K562 (cell line): ENCODE data around the gene LRRC38. TPM values are rescaled to one million over a fixed set of nuclear protein-coding genes. Genes with fewer than 3 reads are reported as not detected.

Experiments used
- BDP1 ChIP-seq: IDR thresholded peaks from 3 replicates; pipeline ENCODE4 v1.6.1; 2011; ENCODE audit not compliant: insufficient read length, insufficient read depth
- BHLHE40 ChIP-seq: IDR thresholded peaks from 2 replicates; pipeline ENCODE4 v1.6.1; 2011; ENCODE audit warnings: low read length, improper control_type of control experiment
- CBFA2T2 ChIP-seq: fragments of 450-650 bp; conservative IDR thresholded peaks from 2 replicates; pipeline ENCODE4 v1.6.1; 2017; ENCODE audit warnings: mild to moderate bottlenecking
- CBX8 ChIP-seq: fragments of 200-600 bp; sonication (generic); IDR thresholded peaks from 2 replicates; pipeline ENCODE4 v1.6.1; 2012; ENCODE audit warnings: borderline replicate concordance, mixed run types, low read depth, mild to moderate bottlenecking, moderate library complexity, mixed read lengths, low read length, control low read depth, inconsistent platforms; ENCODE audit not compliant: poor library complexity, severe bottlenecking; ENCODE audit errors: extremely low read depth
- CCNT2 ChIP-seq: IDR thresholded peaks from 2 replicates; pipeline ENCODE4 v1.6.1; 2011; ENCODE audit warnings: borderline replicate concordance, low read depth, mild to moderate bottlenecking, moderate library complexity, mixed read lengths, low read length; ENCODE audit not compliant: insufficient read length; ENCODE audit errors: extremely low read depth
- GATAD2A ChIP-seq: fragments of 450-650 bp; IDR thresholded peaks from 2 replicates; pipeline ENCODE4 v1.6.1; 2017
- GTF2A2 ChIP-seq: IDR thresholded peaks from 2 replicates; pipeline ENCODE4 v1.6.1; 2016; ENCODE audit warnings: mild to moderate bottlenecking, missing genetic modification characterization, missing compliant biosample characterization
- MCM3 ChIP-seq: fragments of 450-650 bp; IDR thresholded peaks from 2 replicates; pipeline ENCODE4 v1.6.1; 2016
- NELFE ChIP-seq: IDR thresholded peaks from 2 replicates; pipeline ENCODE4 v1.6.1; 2011; ENCODE audit warnings: mild to moderate bottlenecking; ENCODE audit not compliant: insufficient read depth, insufficient read length
- POLR2A ChIP-seq: fragments of 450-650 bp; conservative IDR thresholded peaks from 2 replicates; pipeline ENCODE4 v1.6.1; 2016
- RAD21 ChIP-seq, 2 experiments: fragments of 250-450 bp in 1 of 2; fragments of 450-650 bp in 1 of 2; sonication (Bioruptor Pico) in 1 of 2; formaldehyde crosslinking in 1 of 2; IDR thresholded peaks in 1 of 2; conservative IDR thresholded peaks in 1 of 2; 2 replicates each; pipeline versions ENCODE4 v1.4.0 to v1.8.0; 2020 to 2022; ENCODE audit warnings: mild to moderate bottlenecking in 2 of 2, moderate library complexity in 1 of 2
- RBM39 ChIP-seq: fragments of 200-400 bp; formaldehyde crosslinking; optimal IDR thresholded peaks from 2 replicates; pipeline ENCODE3; 2018; ENCODE audit warnings: low read depth, low read length
- SOX6 ChIP-seq: fragments of 450-650 bp; IDR thresholded peaks from 2 replicates; pipeline ENCODE4 v1.6.1; 2014; ENCODE audit warnings: mild to moderate bottlenecking
- ZFX ChIP-seq: sonication (generic); formaldehyde crosslinking; IDR thresholded peaks from 2 replicates; pipeline ENCODE4 v1.8.0; 2022; ENCODE audit warnings: mild to moderate bottlenecking, missing genetic modification reagents, moderate library complexity
- ZKSCAN3 ChIP-seq: fragments of 250-450 bp; sonication (Bioruptor Pico); IDR thresholded peaks from 2 replicates; pipeline ENCODE4 v1.4.0; 2020
- ZKSCAN8 ChIP-seq: fragments of 200-800 bp; sonication (Bioruptor generic); IDR thresholded peaks from 2 replicates; pipeline ENCODE4 v1.6.1; 2016; ENCODE audit warnings: missing genetic modification characterization, missing compliant biosample characterization
- ZNF212 ChIP-seq: fragments of 450-650 bp; formaldehyde crosslinking; IDR thresholded peaks from 2 replicates; pipeline ENCODE4 v1.4.0; 2020; ENCODE audit warnings: mild to moderate bottlenecking
- ZNF274 ChIP-seq: IDR thresholded peaks from 2 replicates; pipeline ENCODE4 v1.6.1; 2011; ENCODE audit warnings: low read depth, mild to moderate bottlenecking, low read length, moderate library complexity, borderline replicate concordance
- ZNF436 ChIP-seq: fragments of 250-450, 450-650 bp; sonication (Bioruptor Pico); formaldehyde crosslinking; IDR thresholded peaks from 2 replicates; pipeline ENCODE4 v1.7.0; 2020; ENCODE audit warnings: mild to moderate bottlenecking
- polyA plus RNA-seq, 8 experiments: library from polyadenylated mRNA; depleted of rRNA in 4 of 8; stranded (reverse) in 5 of 8; unstranded in 3 of 8; fragments of >200 nt; fragmentation: Nextera tagmentation in 2 of 8; fragmentation: Illumina TruSeq in 1 of 8; extraction: Ambion mirVana in 2 of 8; extraction: Trizol in 1 of 8; gene quantifications; 2 replicates each; pipeline versions ENCODE4 v1.2.1 to v1.2.3, GENCODE V29; 2011 to 2014; ENCODE audit warnings: inconsistent platforms in 1 of 8, missing spikeins in 1 of 8
- total RNA-seq, 7 experiments: library from RNA; depleted of rRNA in 6 of 7; stranded (reverse); fragments of >200 nt in 6 of 7; fragmentation: Illumina TruSeq in 2 of 7; extraction: Trizol in 2 of 7; gene quantifications; 2 replicates each; pipeline versions ENCODE4 v1.2.1 to v1.2.3, GENCODE V29; 2011 to 2021; ENCODE audit warnings: low replicate concordance in 1 of 7
- TF ChIP-seq, protein P1 (sequence below), 2 experiments: fragments of 200-800 bp in 1 of 2; sonication (Bioruptor generic) in 1 of 2; sonication (generic) in 1 of 2; formaldehyde crosslinking in 1 of 2; IDR thresholded peaks in 1 of 2; conservative IDR thresholded peaks in 1 of 2; 2 replicates each; pipeline versions ENCODE4 v1.5.0 to v1.6.1; 2016 to 2020; ENCODE audit warnings: missing compliant biosample characterization in 1 of 2, missing genetic modification characterization in 1 of 2, missing genetic modification reagents in 1 of 2
- TF ChIP-seq, protein P2 (sequence below): fragments of 450-650 bp; IDR thresholded peaks from 2 replicates; pipeline ENCODE4 v1.6.1; 2018; ENCODE audit not compliant: partially characterized antibody
- TF ChIP-seq, protein P3 (sequence below): fragments of 250-450 bp; sonication (Bioruptor Pico); IDR thresholded peaks from 2 replicates; pipeline ENCODE4 v1.5.0; 2020; ENCODE audit warnings: mild to moderate bottlenecking

LRRC38 gene
- total and polyA plus RNA-seq, 9 of the 15 experiments (the other 6 are each of a cell fraction or from before 2014, with no cell fraction given) = not detected

DNA sequence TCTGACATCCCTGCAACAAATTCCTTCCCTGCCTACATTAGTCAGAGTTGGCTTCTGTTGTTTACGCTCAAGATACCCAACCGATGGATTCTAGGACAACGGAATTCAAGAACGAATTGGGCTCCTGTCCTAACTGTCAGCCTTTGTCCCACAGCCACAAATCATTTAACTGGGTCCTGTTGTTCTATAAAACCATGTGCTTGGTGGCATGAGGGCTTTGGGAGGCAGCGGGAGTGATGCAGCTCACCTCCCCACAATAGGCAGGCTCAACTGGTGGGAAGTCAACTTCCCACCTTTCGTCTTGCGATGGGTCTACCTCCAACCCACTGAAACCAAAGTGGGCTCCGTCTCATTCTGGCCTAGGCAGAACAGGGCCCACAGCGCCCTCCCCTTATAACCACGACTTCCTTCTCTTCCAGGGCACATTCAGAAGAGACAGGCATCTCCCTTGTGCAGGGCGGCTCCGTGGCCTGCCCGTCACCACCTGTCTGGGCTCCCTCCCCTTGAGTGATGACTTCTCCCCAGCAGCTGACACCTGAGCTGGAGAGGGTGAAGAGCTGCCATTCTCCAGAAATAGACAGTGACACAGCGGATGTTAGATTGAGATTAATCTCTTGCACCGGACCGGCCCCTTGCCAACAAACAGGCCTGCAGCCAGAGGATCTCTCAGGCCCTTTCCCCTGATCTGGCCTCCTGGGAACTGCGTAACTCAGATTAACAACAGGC lies 26.5 kb downstream of the LRRC38 start (continued):
- TF ChIP-seq, protein P1, sequence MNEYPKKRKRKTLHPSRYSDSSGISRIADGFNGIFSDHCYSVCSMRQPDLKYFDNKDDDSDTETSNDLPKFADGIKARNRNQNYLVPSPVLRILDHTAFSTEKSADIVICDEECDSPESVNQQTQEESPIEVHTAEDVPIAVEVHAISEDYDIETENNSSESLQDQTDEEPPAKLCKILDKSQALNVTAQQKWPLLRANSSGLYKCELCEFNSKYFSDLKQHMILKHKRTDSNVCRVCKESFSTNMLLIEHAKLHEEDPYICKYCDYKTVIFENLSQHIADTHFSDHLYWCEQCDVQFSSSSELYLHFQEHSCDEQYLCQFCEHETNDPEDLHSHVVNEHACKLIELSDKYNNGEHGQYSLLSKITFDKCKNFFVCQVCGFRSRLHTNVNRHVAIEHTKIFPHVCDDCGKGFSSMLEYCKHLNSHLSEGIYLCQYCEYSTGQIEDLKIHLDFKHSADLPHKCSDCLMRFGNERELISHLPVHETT (CRISPR knock-in tag; conservative IDR thresholded peaks at IDR 0.05 in 1 of 2, IDR thresholded peaks at IDR 0.05 in 1 of 2) = no peak
- TF ChIP-seq GTF2A2 = no peak
- no peak for TF ChIP-seq NELFE
- TF ChIP-seq ZNF436 = no peak
- no peak for TF ChIP-seq ZNF212
- no peak for TF ChIP-seq CCNT2
- 0 out of 2 replicates have a peak, but pooled peaks have one; percentile 12 for TF ChIP-seq CBFA2T2
- no peak for TF ChIP-seq ZKSCAN8
- no peak for TF ChIP-seq ZFX
- TF ChIP-seq ZNF274 = no peak
- TF ChIP-seq, protein P2, sequence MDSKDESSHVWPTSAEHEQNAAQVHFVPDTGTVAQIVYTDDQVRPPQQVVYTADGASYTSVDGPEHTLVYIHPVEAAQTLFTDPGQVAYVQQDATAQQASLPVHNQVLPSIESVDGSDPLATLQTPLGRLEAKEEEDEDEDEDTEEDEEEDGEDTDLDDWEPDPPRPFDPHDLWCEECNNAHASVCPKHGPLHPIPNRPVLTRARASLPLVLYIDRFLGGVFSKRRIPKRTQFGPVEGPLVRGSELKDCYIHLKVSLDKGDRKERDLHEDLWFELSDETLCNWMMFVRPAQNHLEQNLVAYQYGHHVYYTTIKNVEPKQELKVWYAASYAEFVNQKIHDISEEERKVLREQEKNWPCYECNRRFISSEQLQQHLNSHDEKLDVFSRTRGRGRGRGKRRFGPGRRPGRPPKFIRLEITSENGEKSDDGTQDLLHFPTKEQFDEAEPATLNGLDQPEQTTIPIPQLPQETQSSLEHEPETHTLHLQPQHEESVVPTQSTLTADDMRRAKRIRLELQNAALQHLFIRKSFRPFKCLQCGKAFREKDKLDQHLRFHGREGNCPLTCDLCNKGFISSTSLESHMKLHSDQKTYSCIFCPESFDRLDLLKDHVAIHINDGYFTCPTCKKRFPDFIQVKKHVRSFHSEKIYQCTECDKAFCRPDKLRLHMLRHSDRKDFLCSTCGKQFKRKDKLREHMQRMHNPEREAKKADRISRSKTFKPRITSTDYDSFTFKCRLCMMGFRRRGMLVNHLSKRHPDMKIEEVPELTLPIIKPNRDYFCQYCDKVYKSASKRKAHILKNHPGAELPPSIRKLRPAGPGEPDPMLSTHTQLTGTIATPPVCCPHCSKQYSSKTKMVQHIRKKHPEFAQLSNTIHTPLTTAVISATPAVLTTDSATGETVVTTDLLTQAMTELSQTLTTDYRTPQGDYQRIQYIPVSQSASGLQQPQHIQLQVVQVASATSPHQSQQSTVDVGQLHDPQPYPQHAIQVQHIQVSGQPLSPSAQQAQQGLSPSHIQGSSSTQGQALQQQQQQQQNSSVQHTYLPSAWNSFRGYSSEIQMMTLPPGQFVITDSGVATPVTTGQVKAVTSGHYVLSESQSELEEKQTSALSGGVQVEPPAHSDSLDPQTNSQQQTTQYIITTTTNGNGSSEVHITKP = no peak
- no peak for TF ChIP-seq RAD21 (CRISPR knock-in tag; conservative IDR thresholded peaks at IDR 0.05 in 1 of 2, IDR thresholded peaks at IDR 0.05 in 1 of 2)
- TF ChIP-seq GATAD2A = no peak
- TF ChIP-seq, protein P3, sequence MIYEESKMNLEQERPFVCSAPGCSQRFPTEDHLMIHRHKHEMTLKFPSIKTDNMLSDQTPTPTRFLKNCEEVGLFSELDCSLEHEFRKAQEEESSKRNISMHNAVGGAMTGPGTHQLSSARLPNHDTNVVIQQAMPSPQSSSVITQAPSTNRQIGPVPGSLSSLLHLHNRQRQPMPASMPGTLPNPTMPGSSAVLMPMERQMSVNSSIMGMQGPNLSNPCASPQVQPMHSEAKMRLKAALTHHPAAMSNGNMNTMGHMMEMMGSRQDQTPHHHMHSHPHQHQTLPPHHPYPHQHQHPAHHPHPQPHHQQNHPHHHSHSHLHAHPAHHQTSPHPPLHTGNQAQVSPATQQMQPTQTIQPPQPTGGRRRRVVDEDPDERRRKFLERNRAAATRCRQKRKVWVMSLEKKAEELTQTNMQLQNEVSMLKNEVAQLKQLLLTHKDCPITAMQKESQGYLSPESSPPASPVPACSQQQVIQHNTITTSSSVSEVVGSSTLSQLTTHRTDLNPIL = no peak
- TF ChIP-seq SOX6 = no peak
- no peak for TF ChIP-seq BDP1
- no peak for TF ChIP-seq CBX8
- no peak for TF ChIP-seq ZKSCAN3
- TF ChIP-seq RBM39 = no peak
- no peak for TF ChIP-seq BHLHE40
- no peak for TF ChIP-seq POLR2A
- no peak for TF ChIP-seq MCM3
